ENCODE results near the gene SASH1. TPM values are rescaled to one million over a fixed set of nuclear protein-coding genes. Genes with fewer than 3 reads are reported as not detected.

SASH1 gene
- total and polyA plus RNA-seq, 2 of the 8 experiments (the other 6 are each of a cell fraction or from before 2014, with no cell fraction given) = 6.0 to 20.2 TPM

DNA sequence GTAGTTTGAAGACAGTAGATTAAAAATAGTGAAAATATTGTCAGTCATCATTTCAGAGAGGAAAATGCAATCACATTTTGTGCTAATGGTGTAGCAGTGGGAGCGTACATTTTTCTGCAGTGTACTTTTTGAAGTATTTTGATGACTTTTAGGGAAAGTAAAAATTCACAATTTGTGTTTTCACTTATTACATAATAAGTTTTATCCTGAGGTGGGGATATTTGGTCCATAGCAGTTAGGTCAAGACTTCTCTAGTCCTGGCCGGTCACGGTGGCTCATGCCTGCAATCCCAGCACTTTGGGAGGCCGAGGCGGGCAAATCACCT lies 122.3 kb downstream of the SASH1 start:
- no peak overlapping the region for H3K4ac ChIP-seq (replicated peaks; ENCODE audit: insufficient read length, low read depth, low read length)
- no peaks in the 10 kb centered on the region for H3K9me3 ChIP-seq (ENCODE audit: insufficient read depth in 2 of 2, low read depth in 1 of 2, low read length in 1 of 2)
- H3K4me2 ChIP-seq (ENCODE audit: insufficient read depth in 1 of 2, low read depth in 2 of 2, low read length in 2 of 2) = no peak overlapping the region
- H3K23me2 ChIP-seq (ENCODE audit: low read depth, low read length) = no peaks in the 10 kb centered on the region
- no peak overlapping the region for H2BK15ac ChIP-seq (ENCODE audit: low read length)
- no peak overlapping the region for H4K91ac ChIP-seq (replicated peaks; ENCODE audit: insufficient read length, low read length)
- H2AFZ ChIP-seq (ENCODE audit: low read length) = no peak overlapping the region
- peaks cover 0 to 4% (median under 1%) of the 10 kb centered on the region in 4 experiments; a peak in 3 of 7 replicates for H3K4me1 ChIP-seq (replicated peaks in 1 of 4; ENCODE audit: control insufficient read depth in 3 of 4, insufficient read depth in 4 of 4, low read length in 3 of 4)
- H2BK5ac ChIP-seq (ENCODE audit: low read depth, low read length) = no peak overlapping the region
- H3K79me1 ChIP-seq (ENCODE audit: low read depth, low read length) = no peaks in the 10 kb centered on the region; the same call in 1 of the 2 replicates
- H4K8ac ChIP-seq (ENCODE audit: extremely low read depth, insufficient read depth, low read length) = no peak overlapping the region
- no peak overlapping the region for H3K14ac ChIP-seq (ENCODE audit: insufficient read length)
- 84% methylated on average over 5 of the region's 5 CpGs; no CpG with 5 or more reads in 1 of the 2 experiments for WGBS, 2 experiments (ENCODE audit: extremely low coverage in 1 of 2, insufficient coverage in 1 of 2, insufficient read length in 1 of 2, insufficient replicate concordance in 2 of 2, low coverage in 1 of 2, low lambda C conversion rate in 2 of 2, missing lambda C conversion rate in 1 of 2)
- H3K27me3 ChIP-seq (replicated peaks in 1 of 4; ENCODE audit: control insufficient read depth in 3 of 4, extremely low read depth in 1 of 4, insufficient read depth in 3 of 4, low read length in 3 of 4) = peaks cover 0 to 1% (median 0%) of the 10 kb centered on the region in 4 experiments; a peak in 1 of 7 replicates
- CTCF ChIA-PET (ENCODE audit: partially characterized antibody) = interaction anchor here (0.7 to 3.0 kb wide), 12 partner anchors 42 to 313 kb away, joined by 3 to 25 read pairs (median 4); no protein-coding TSS in a partner anchor
- no peak overlapping the region for H3K23ac ChIP-seq (ENCODE audit: insufficient read length)
- no peak overlapping the region for H3K18ac ChIP-seq (ENCODE audit: extremely low read depth, low read length)
- no peaks in the 10 kb centered on the region for H3K36me3 ChIP-seq (ENCODE audit: control insufficient read depth in 2 of 4, insufficient read depth in 4 of 4, low read length in 3 of 4)
- DNase-seq (ENCODE audit: low read depth in 1 of 2, low spot score in 2 of 2) = peak in 1 of 2 experiments; percentile 22
- H3K56ac ChIP-seq (replicated peaks; ENCODE audit: insufficient read length, low read depth, low read length) = no peak overlapping the region
- no peak overlapping the region for H3K9ac ChIP-seq (replicated peaks in 1 of 4; ENCODE audit: extremely low read depth in 1 of 4, low read depth in 3 of 4, low read length in 3 of 4)
- no peak overlapping the region for H2BK120ac ChIP-seq (replicated peaks; ENCODE audit: low read depth, low read length)
- H4K5ac ChIP-seq (ENCODE audit: insufficient read length, low read depth, low read length) = no peak overlapping the region
- POLR2A ChIA-PET (ENCODE audit: partially characterized antibody) = no interaction called here
- no peak for TF ChIP-seq KDM5A (IDR thresholded peaks at IDR 0.05; ENCODE audit: low read length)
- no peak for TF ChIP-seq BACH1 (IDR thresholded peaks at IDR 0.05; ENCODE audit: low read length)
- no peak for TF ChIP-seq SAP30 (IDR thresholded peaks at IDR 0.05; ENCODE audit: insufficient read depth, insufficient replicate concordance, low read length)
- no peak for TF ChIP-seq NANOG (IDR thresholded peaks at IDR 0.05; ENCODE audit: insufficient read depth, low read depth, low read length, poor library complexity, severe bottlenecking)
- no peak for TF ChIP-seq POLR2AphosphoS5 (IDR thresholded peaks at IDR 0.05; ENCODE audit: low read depth, low read length)
- no peak for TF ChIP-seq TBP (IDR thresholded peaks at IDR 0.05; ENCODE audit: low read depth, low read length)
- H2BK12ac ChIP-seq (ENCODE audit: low read depth, low read length) = no peak overlapping the region
- H2AK5ac ChIP-seq (ENCODE audit: low read depth, low read length) = no peak overlapping the region
- no peaks in the 10 kb centered on the region for H3K79me2 ChIP-seq (ENCODE audit: control insufficient read depth in 1 of 2, insufficient read depth in 2 of 2, low read length in 2 of 2)
- no peaks in the 10 kb centered on the region for H4K20me1 ChIP-seq (replicated peaks in 1 of 2; ENCODE audit: control insufficient read depth in 1 of 2, insufficient read depth in 2 of 2, low read length in 2 of 2)
- H2BK20ac ChIP-seq (ENCODE audit: low read length) = no peak overlapping the region
- FAIRE-seq = no peak
- H3K27ac ChIP-seq (ENCODE audit: low read depth, low read length) = no peak overlapping the region
- H3K4me3 ChIP-seq (ENCODE audit: extremely low read depth in 1 of 4, insufficient read depth in 2 of 4, low read depth in 3 of 4, low read length in 4 of 4) = no peak overlapping the region

Measured in H1 (cell line).